Prostate gland (tissue), 2 donors: ENCODE data around the gene LMTK3. TPM values are rescaled to one million over a fixed set of nuclear protein-coding genes. Genes with fewer than 3 reads are reported as not detected.
"Not testable (repeated sequence)": the region's sequence is repeated elsewhere in the genome, so short reads cannot be mapped to it uniquely, and the experiment has no call there.

Source experiments
- DNase-seq: peaks from one replicate; pipeline ENCODE4 v3.0.0-alpha.2; 2019; ENCODE audit warnings: low spot score
- H3K27ac ChIP-seq, 2 donors: fragments of 200-600 bp; sonication (generic); 2 replicates each; pipeline ENCODE4 v1.5.1; 2017 to 2019
- H3K27me3 ChIP-seq: fragments of 200-600 bp; sonication (generic); replicated peaks from 2 replicates; pipeline ENCODE4 v1.5.1; 2019; ENCODE audit not compliant: insufficient read depth
- H3K36me3 ChIP-seq, 2 donors: fragments of 200-600 bp; sonication (generic); 1 replicate in 1 of 2; 2 replicates in 1 of 2; pipeline versions ENCODE4 v1.5.1 to v1.8.1; 2017 to 2019
- H3K4me1 ChIP-seq: fragments of 200-600 bp; sonication (generic); replicated peaks from 2 replicates; pipeline ENCODE4 v1.5.1; 2019
- H3K4me3 ChIP-seq, 2 donors: fragments of 200-600 bp; sonication (generic); 2 replicates each; pipeline ENCODE4 v1.5.1; 2017 to 2019
- H3K9me3 ChIP-seq: fragments of 200-600 bp; sonication (generic); 2 replicates; pipeline ENCODE4 v1.5.1; 2017
- CTCF ChIP-seq, 4 experiments: fragments of 200-600 bp in 2 of 4; fragments of 450-650 bp in 2 of 4; sonication (generic) in 2 of 4; IDR thresholded peaks; 1 replicate in 3 of 4; 2 replicates in 1 of 4; pipeline ENCODE4 v1.5.1; 2016 to 2019; ENCODE audit warnings: antibody characterized with exemption in 4 of 4, mild to moderate bottlenecking in 2 of 4, moderate library complexity in 2 of 4
- POLR2A ChIP-seq: fragments of 450-650 bp; IDR thresholded peaks from one replicate; pipeline ENCODE4 v1.6.1; 2016; ENCODE audit warnings: antibody characterized with exemption, mild to moderate bottlenecking
- POLR2AphosphoS5 ChIP-seq: sonication (generic); formaldehyde crosslinking; IDR thresholded peaks from one replicate; pipeline ENCODE4 v1.6.1; 2017; ENCODE audit warnings: antibody characterized with exemption
- WGBS: methylation state at CpG from one replicate; pipeline ENCODE4 v1.1.5; 2018; 5-methylcytosine and 5-hydroxymethylcytosine counted together
- intact Hi-C: fragments of 100-400 bp; cut with DNase I; formaldehyde crosslinking; loops from one replicate; pipeline ENCODE4 v1.14.2; 2022
- total RNA-seq, 2 donors: library from RNA; depleted of rRNA; stranded (reverse); fragments of >200 nt; gene quantifications; one replicate each; pipeline ENCODE4 v1.1.0, GENCODE V29; 2016

LMTK3 gene
- total RNA-seq, 2 donors from 2014 or later: 7.4 to 10.2 TPM

- DNase-seq: no peak
- WGBS: 41% methylated on average over 10 of the region's 10 CpGs
- peak overlapping the region in 1 of 2 donors; percentile 27 for H3K27ac ChIP-seq
- TF ChIP-seq POLR2AphosphoS5: no peak
- no peak for TF ChIP-seq CTCF (IDR thresholded peaks at IDR 0.05)
- no peak overlapping the region for H3K4me3 ChIP-seq
- no peaks in the 10 kb centered on the region for H3K27me3 ChIP-seq
- H3K36me3 ChIP-seq: no peaks in the 10 kb centered on the region
- peaks cover 5% of the 10 kb centered on the region for H3K4me1 ChIP-seq
- intact Hi-C loops: loop anchor here (2.0 kb wide), 1 partner anchor 93 kb away; no protein-coding TSS in a partner anchor
- H3K9me3 ChIP-seq: no peaks in the 10 kb centered on the region
Observed at GRCh38 chr19:48491793-48492123, 19.9 kb downstream of the LMTK3 start.

GRCh38 chr19:48490981-48491792, 20.4 kb downstream of the LMTK3 start:
- H3K36me3 ChIP-seq: no peaks in the 10 kb centered on the region
- H3K4me3 ChIP-seq: no peak overlapping the region
- H3K27ac ChIP-seq: peak overlapping the region in 1 of 2 donors; percentile 27
- no peak for DNase-seq
- no peaks in the 10 kb centered on the region for H3K9me3 ChIP-seq
- H3K4me1 ChIP-seq: peaks cover 5% of the 10 kb centered on the region
- no peaks in the 10 kb centered on the region for H3K27me3 ChIP-seq
- TF ChIP-seq CTCF (IDR thresholded peaks at IDR 0.05) (no peak), POLR2A (no peak), POLR2AphosphoS5 (no peak)
- WGBS: 13% methylated on average over 48 of the region's 50 CpGs
- intact Hi-C loops: loop anchor here (2.0 kb wide), 1 partner anchor 94 kb away; no protein-coding TSS in a partner anchor

DNA sequence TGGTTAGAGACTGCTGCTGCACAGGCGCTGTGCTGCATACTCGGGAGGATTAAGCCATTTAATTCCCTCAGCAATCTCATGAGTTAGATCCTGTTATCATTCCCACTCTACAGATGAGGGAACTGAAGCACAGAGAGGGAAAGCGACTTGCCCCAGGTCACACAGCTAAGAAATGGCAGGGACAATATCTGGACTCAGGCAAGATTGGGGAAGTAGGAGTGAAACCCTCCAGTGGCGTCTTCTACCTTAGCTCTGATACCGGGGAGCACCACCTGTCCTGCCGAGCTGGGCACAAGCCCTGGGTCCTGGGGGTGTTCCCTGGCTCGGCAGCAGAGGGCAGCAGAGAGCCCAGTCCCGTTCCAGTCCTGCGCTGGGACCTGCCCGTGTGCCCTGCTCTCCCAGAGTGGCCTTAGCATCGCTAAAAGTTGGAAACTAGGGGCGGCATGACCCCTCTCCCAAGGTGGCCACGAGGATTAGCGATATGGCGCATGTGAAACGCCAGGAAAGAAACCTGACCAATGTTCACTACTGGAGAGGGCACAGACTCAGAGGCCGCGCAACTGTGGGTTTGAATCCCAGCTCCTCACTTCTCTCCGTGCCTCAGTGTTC, 21.9 kb downstream of the LMTK3 start:
- no peaks in the 10 kb centered on the region for H3K27me3 ChIP-seq
- intact Hi-C loops: loop anchor here (2.0 kb wide), 1 partner anchor 95 kb away; no protein-coding TSS in a partner anchor
- 35% methylated on average over 19 of the region's 19 CpGs for WGBS
- H3K36me3 ChIP-seq: no peaks in the 10 kb centered on the region
- TF ChIP-seq POLR2A (no peak), CTCF (IDR thresholded peaks at IDR 0.05) (peak; percentile 77 to 96 (median 88)), POLR2AphosphoS5 (no peak)
- no peak overlapping the region for H3K4me3 ChIP-seq
- peaks cover 5% of the 10 kb centered on the region for H3K4me1 ChIP-seq
- no peaks in the 10 kb centered on the region for H3K9me3 ChIP-seq
- no peak overlapping the region for H3K27ac ChIP-seq
- DNase-seq: peak; percentile 61

DNA sequence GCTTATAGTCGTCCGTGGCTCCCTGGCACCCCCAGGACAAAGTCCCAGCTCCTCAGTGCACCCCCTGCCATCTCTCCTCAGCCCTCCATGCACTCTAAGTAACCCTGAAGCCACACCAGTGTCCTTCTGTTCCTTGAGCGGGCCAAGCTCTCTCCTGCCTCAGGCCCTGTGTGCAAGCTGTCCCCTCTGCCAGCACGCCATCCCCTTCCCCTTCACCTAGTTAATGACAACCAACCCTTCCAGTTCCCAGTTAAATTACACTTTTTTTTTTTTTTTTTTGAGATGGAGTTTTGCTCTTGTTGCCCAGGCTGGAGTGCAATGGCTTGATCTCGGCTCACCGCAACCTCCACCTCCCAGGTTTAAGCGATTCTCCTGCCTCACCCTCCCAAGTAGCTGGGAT, 23.2 kb downstream of the LMTK3 start:
- H3K4me3 ChIP-seq, H3K9me3 ChIP-seq, H3K4me1 ChIP-seq, H3K27me3 ChIP-seq, H3K36me3 ChIP-seq, intact Hi-C loops, DNase-seq: not testable (repeated sequence)
- H3K27ac ChIP-seq: peak overlapping the region; percentile 46 to 72
- WGBS: 67% methylated on average over 7 of the region's 7 CpGs

GRCh38 chr19:48487948-48488347, 23.7 kb downstream of the LMTK3 start:
- intact Hi-C loops: no loop called here
- H3K4me1 ChIP-seq: peaks cover 5% of the 10 kb centered on the region
- 39% methylated on average over 8 of the region's 8 CpGs for whole genome bisulfite sequencing

More at GRCh38 chr19:48487948-48488347, 23.7 kb downstream of the LMTK3 start:
- no peaks in the 10 kb centered on the region for H3K36me3 ChIP-seq
- no peaks in the 10 kb centered on the region for H3K9me3 ChIP-seq
- TF ChIP-seq CTCF (IDR thresholded peaks at IDR 0.05): peak in 1 of 4 experiments; percentile 18
- TF ChIP-seq POLR2A: no peak
- peak; percentile 83 for TF ChIP-seq POLR2AphosphoS5
- H3K4me3 ChIP-seq: no peak overlapping the region
- DNase-seq: peak; percentile 90
- H3K27ac ChIP-seq: peak overlapping the region; percentile 46 to 72
- no peaks in the 10 kb centered on the region for H3K27me3 ChIP-seq
